Measurements from ENCODE around the gene LINGO4. TPM values are rescaled to one million over a fixed set of nuclear protein-coding genes. Genes with fewer than 3 reads are reported as not detected.

The LINGO4 gene, protein sequence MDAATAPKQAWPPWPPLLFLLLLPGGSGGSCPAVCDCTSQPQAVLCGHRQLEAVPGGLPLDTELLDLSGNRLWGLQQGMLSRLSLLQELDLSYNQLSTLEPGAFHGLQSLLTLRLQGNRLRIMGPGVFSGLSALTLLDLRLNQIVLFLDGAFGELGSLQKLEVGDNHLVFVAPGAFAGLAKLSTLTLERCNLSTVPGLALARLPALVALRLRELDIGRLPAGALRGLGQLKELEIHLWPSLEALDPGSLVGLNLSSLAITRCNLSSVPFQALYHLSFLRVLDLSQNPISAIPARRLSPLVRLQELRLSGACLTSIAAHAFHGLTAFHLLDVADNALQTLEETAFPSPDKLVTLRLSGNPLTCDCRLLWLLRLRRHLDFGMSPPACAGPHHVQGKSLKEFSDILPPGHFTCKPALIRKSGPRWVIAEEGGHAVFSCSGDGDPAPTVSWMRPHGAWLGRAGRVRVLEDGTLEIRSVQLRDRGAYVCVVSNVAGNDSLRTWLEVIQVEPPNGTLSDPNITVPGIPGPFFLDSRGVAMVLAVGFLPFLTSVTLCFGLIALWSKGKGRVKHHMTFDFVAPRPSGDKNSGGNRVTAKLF
- total RNA-seq, result not detected in 2 replicates
- total RNA-seq (2013), result not detected
- polyA plus RNA-seq, result not detected in 2 replicates
- not detected in 2 replicates for polyA minus RNA-seq

DNA sequence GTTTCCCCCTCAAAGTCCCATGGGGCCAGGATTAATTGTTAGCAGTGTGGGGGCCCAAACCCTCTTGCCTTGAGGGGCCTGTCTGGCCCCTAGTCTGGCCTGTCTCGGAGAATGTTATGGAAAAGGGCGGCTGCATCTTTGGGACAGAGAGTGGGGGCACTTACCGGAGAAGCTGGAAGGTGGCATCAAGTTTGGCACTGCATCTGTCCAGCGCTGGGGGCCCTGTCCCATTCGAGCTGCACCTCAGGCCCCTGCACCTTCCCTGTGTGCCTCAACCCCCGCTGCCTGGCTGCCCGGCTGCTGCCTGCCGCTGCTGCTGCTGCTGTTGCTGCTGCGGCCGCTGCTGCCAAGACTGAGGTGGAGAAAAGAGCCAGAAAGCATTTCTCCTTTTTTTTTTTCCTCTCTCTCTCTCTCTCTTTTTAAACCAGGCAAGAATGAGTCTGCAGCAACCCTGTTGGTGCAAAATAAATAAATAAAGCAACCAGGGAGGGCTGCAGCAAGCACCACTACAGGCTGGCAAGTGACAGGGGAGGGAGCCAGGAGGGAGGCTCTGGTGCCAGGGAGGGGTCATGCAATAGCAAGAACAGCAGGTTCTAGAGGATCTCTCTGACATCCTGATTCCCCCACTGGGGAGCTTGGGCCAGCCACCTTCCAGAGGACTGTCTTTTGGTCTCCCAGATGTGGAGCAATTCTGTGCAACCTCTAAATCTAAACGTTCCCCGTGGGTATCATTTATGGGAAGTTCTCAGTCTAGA is at the start of gene LINGO4:
Gene LINGO4, minus strand, starts transcription at position 354 of the 755 bp plus-strand sequence. CDS start 2,715 bp downstream, outside the sequence.
- Histone ChIP-seq H3K9ac (ENCODE audit: low read length) (no peak within 1 kb of the TSS), H3K4me3 (ENCODE audit: control extremely low read depth in 1 of 5, extremely low read depth in 1 of 5, insufficient read depth in 1 of 5, low read depth in 2 of 5, low read length in 4 of 5) (no peak within 1 kb of the TSS), H3K36me3 (replicated peaks in 1 of 2; ENCODE audit: control extremely low read depth in 1 of 2, control insufficient read depth in 1 of 2, extremely low read depth in 1 of 2, insufficient read depth in 2 of 2, low read length in 1 of 2) (no peaks in the 10 kb centered on the region), H3K27me3 (replicated peaks in 1 of 4; ENCODE audit: control extremely low read depth in 1 of 4, control insufficient read depth in 3 of 4, insufficient read depth in 4 of 4, low read length in 3 of 4) (peaks cover 0 to 15% (median 2%) of the 10 kb centered on the region in 4 experiments), H3K4me1 (ENCODE audit: control insufficient read depth in 2 of 2, insufficient read depth in 2 of 2, low read length in 2 of 2) (peaks cover 6 to 13% of the 10 kb centered on the region in 2 donors), H3K9me3 (ENCODE audit: control extremely low read depth in 1 of 3, control insufficient read depth in 2 of 3, insufficient read depth in 1 of 3, low read length in 2 of 3) (peaks cover 0 to 3% (median 0%) of the 10 kb centered on the region in 3 donors), H2AFZ (ENCODE audit: insufficient read depth, low read depth, low read length, poor library complexity, severe bottlenecking) (no peak within 1 kb of the TSS), H4K20me1 (ENCODE audit: control insufficient read depth, insufficient read depth, low read length, poor library complexity, severe bottlenecking) (no peaks in the 10 kb centered on the region), H3K27ac (ENCODE audit: low read length in 2 of 2) (no peak within 1 kb of the TSS), H3K4me2 (replicated peaks; ENCODE audit: low read depth, low read length, poor library complexity, severe bottlenecking) (no peak within 1 kb of the TSS), H3K79me2 (ENCODE audit: control insufficient read depth, insufficient read depth, low read length) (no peaks in the 10 kb centered on the region)
- Mint-ChIP-seq H3K4me3 (no peak within 1 kb of the TSS), H3K27me3 (peaks cover 19% of the 10 kb centered on the region), H3K9me3 (ENCODE audit: insufficient read depth) (no peaks in the 10 kb centered on the region), H3K4me1 (peaks cover 9% of the 10 kb centered on the region), H3K27ac (no peak within 1 kb of the TSS)
- WGBS (ENCODE audit: insufficient coverage), result 66% methylated on average over 10 of the region's 12 CpGs
- intact Hi-C loops (cut with micrococcal nuclease), result no loop called here
- ATAC-seq (ENCODE audit: low read depth) (no peak), DNase-seq (no peak)
- ChIA-PET CTCF (no interaction called here), POLR2A (no interaction called here)
- no peak for TF ChIP-seq EZH2 (IDR thresholded peaks at IDR 0.05; ENCODE audit: borderline replicate concordance, insufficient read depth, low read depth, low read length, poor library complexity, severe bottlenecking)
- TF ChIP-seq, protein P1, sequence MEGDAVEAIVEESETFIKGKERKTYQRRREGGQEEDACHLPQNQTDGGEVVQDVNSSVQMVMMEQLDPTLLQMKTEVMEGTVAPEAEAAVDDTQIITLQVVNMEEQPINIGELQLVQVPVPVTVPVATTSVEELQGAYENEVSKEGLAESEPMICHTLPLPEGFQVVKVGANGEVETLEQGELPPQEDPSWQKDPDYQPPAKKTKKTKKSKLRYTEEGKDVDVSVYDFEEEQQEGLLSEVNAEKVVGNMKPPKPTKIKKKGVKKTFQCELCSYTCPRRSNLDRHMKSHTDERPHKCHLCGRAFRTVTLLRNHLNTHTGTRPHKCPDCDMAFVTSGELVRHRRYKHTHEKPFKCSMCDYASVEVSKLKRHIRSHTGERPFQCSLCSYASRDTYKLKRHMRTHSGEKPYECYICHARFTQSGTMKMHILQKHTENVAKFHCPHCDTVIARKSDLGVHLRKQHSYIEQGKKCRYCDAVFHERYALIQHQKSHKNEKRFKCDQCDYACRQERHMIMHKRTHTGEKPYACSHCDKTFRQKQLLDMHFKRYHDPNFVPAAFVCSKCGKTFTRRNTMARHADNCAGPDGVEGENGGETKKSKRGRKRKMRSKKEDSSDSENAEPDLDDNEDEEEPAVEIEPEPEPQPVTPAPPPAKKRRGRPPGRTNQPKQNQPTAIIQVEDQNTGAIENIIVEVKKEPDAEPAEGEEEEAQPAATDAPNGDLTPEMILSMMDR (IDR thresholded peaks at IDR 0.05), result no peak

All from B cell (primary cell).